SU-DHL-6 (cell line): ENCODE measurements around the gene PLCB1.
"Not testable (repeated sequence)": the region's sequence is repeated elsewhere in the genome, so short reads cannot be mapped to it uniquely, and the experiment has no call there.

ENCODE experiments used
- H2AFZ ChIP-seq: fragments of 200-600 bp; sonication (generic); 2 replicates; pipeline ENCODE4 v1.6.1; 2014; ENCODE audit warnings: low read depth, mild to moderate bottlenecking, moderate library complexity, mixed read lengths, antibody characterized with exemption, low read length; ENCODE audit not compliant: severe bottlenecking
- H3F3A ChIP-seq: fragments of 200-600 bp; shearing (Covaris generic); 2 replicates; pipeline ENCODE4 v1.6.0; 2016; ENCODE audit warnings: antibody characterized with exemption, mild to moderate bottlenecking; ENCODE audit not compliant: insufficient read depth
- H3K27ac ChIP-seq: fragments of 200-600 bp; sonication (generic); 2 replicates; pipeline ENCODE4 v1.5.1; 2016; ENCODE audit warnings: low read depth, mild to moderate bottlenecking, low read length, moderate library complexity, mixed read lengths
- H3K27me3 ChIP-seq: fragments of 200-600 bp; sonication (generic), shearing (Covaris generic); 2 replicates; pipeline ENCODE4 v1.6.0; 2014; ENCODE audit warnings: mild to moderate bottlenecking, low read length
- H3K36me3 ChIP-seq: fragments of 200-600 bp; sonication (generic); 2 replicates; pipeline ENCODE4 v1.6.1; 2014; ENCODE audit warnings: mild to moderate bottlenecking, low read length, mixed read lengths
- H3K4me2 ChIP-seq: fragments of 300-600, 200-600 bp; shearing (Covaris generic), sonication (generic); 2 replicates; pipeline ENCODE4 v1.6.0; 2014; ENCODE audit warnings: low read length, low read depth, mild to moderate bottlenecking; ENCODE audit not compliant: poor library complexity, severe bottlenecking
- H3K4me3 ChIP-seq: fragments of 200-600 bp; sonication (generic); 2 replicates; pipeline ENCODE4 v1.5.1; 2014; ENCODE audit warnings: antibody characterized with exemption, low read length, mild to moderate bottlenecking, mixed read lengths; ENCODE audit not compliant: insufficient read depth, poor library complexity, severe bottlenecking
- H3K79me2 ChIP-seq: fragments of 200-600 bp; sonication (generic); 2 replicates; pipeline ENCODE4 v1.6.1; 2014; ENCODE audit warnings: mild to moderate bottlenecking, low read length, moderate library complexity; ENCODE audit not compliant: insufficient read depth
- H3K9ac ChIP-seq: fragments of 200-600 bp; sonication (generic); 2 replicates; pipeline ENCODE4 v1.7.0; 2014; ENCODE audit warnings: mild to moderate bottlenecking, low read length
- H3K9me2 ChIP-seq: fragments of 200-600 bp; sonication (generic); replicated peaks from 2 replicates; pipeline ENCODE4 v1.6.1; 2014; ENCODE audit warnings: low read length; ENCODE audit not compliant: insufficient read depth
- H3K9me3 ChIP-seq: fragments of 200-600 bp; sonication (generic); 2 replicates; pipeline ENCODE4 v1.6.1; 2014; ENCODE audit warnings: low read length, mixed read lengths; ENCODE audit not compliant: insufficient read depth
- H4K20me1 ChIP-seq: fragments of 200-600 bp; sonication (generic); 2 replicates; pipeline ENCODE4 v1.6.1; 2014; ENCODE audit warnings: low read depth, mild to moderate bottlenecking, antibody characterized with exemption, low read length, moderate library complexity, mixed read lengths
- CTCF ChIP-seq: fragments of 200-600 bp; sonication (generic); IDR thresholded peaks from one replicate; pipeline ENCODE4 v1.5.1; 2017; ENCODE audit warnings: antibody characterized with exemption, mild to moderate bottlenecking, low read length, moderate library complexity; ENCODE audit not compliant: insufficient read depth, poor library complexity, severe bottlenecking
- EZH2phosphoT487 ChIP-seq: fragments of 200-600 bp; sonication (generic), shearing (Covaris generic); conservative IDR thresholded peaks from 2 replicates; pipeline ENCODE4 v1.6.1; 2018; ENCODE audit warnings: mild to moderate bottlenecking, antibody characterized with exemption, low read length, moderate library complexity, mixed read lengths

Gene PLCB1

GRCh38 chr20:8844179-8844578 lies 712.1 kb downstream of the PLCB1 start:
- no peaks in the 10 kb centered on the region for H3K9me2 ChIP-seq
- no peak overlapping the region for H3K4me3 ChIP-seq
- no peaks in the 10 kb centered on the region for H3K27me3 ChIP-seq
- no peak overlapping the region for H3K9ac ChIP-seq
- no peaks in the 10 kb centered on the region for H3K9me3 ChIP-seq
- no peak overlapping the region for H3K4me2 ChIP-seq
- no peaks in the 10 kb centered on the region for H3K36me3 ChIP-seq
- H2AFZ ChIP-seq, result no peak overlapping the region
- H3K27ac ChIP-seq, result no peak overlapping the region
- no peak for TF ChIP-seq CTCF
- TF ChIP-seq EZH2phosphoT487, result no peak
- H3K79me2 ChIP-seq, result no peaks in the 10 kb centered on the region
- H3F3A ChIP-seq, result no peaks in the 10 kb centered on the region
- no peaks in the 10 kb centered on the region for H4K20me1 ChIP-seq

GRCh38 chr20:8849990-8850389 lies 717.9 kb downstream of the PLCB1 start:
- no peaks in the 10 kb centered on the region for H3K9me3 ChIP-seq
- no peaks in the 10 kb centered on the region for H3K36me3 ChIP-seq
- H3F3A ChIP-seq, result no peaks in the 10 kb centered on the region
- H3K9me2 ChIP-seq, result no peaks in the 10 kb centered on the region
- no peak overlapping the region for H3K4me3 ChIP-seq
- H2AFZ ChIP-seq, result no peak overlapping the region
- TF ChIP-seq CTCF (no peak), EZH2phosphoT487 (no peak)
- H4K20me1 ChIP-seq, result no peaks in the 10 kb centered on the region
- H3K9ac ChIP-seq, result no peak overlapping the region
- H3K4me2 ChIP-seq, result no peak overlapping the region
- H3K79me2 ChIP-seq, result no peaks in the 10 kb centered on the region
- H3K27ac ChIP-seq, result no peak overlapping the region
- H3K27me3 ChIP-seq, result no peaks in the 10 kb centered on the region

- no peak for TF ChIP-seq CTCF
- TF ChIP-seq EZH2phosphoT487, result no peak
- Histone ChIP-seq H3K9me3 (no peaks in the 10 kb centered on the region), H4K20me1 (no peaks in the 10 kb centered on the region), H3K27ac (no peak overlapping the region), H3K9ac (no peak overlapping the region), H3K79me2 (no peaks in the 10 kb centered on the region), H3K27me3 (no peaks in the 10 kb centered on the region), H3K9me2 (no peaks in the 10 kb centered on the region), H2AFZ (no peak overlapping the region), H3F3A (no peaks in the 10 kb centered on the region), H3K4me2 (no peak overlapping the region), H3K4me3 (no peak overlapping the region), H3K36me3 (no peaks in the 10 kb centered on the region)
These were observed 719.4 kb downstream of the PLCB1 start for GRCh38 chr20:8851446-8851845.

- H3K9ac ChIP-seq, H2AFZ ChIP-seq, H3K9me3 ChIP-seq, H3K27ac ChIP-seq, H3K27me3 ChIP-seq, H3K4me3 ChIP-seq, H3K36me3 ChIP-seq, H3K79me2 ChIP-seq, H3F3A ChIP-seq, H3K4me2 ChIP-seq, H3K9me2 ChIP-seq, H4K20me1 ChIP-seq: not testable (repeated sequence)
These were observed 719.9 kb downstream of the PLCB1 start for GRCh38 chr20:8851919-8852318.

GRCh38 chr20:8853211-8853610 lies 721.1 kb downstream of the PLCB1 start:
- H3K4me3 ChIP-seq, H4K20me1 ChIP-seq, H3K27ac ChIP-seq, H3K9ac ChIP-seq, H2AFZ ChIP-seq, H3F3A ChIP-seq, H3K9me2 ChIP-seq, H3K9me3 ChIP-seq, H3K36me3 ChIP-seq, H3K4me2 ChIP-seq, H3K27me3 ChIP-seq, H3K79me2 ChIP-seq: not testable (repeated sequence)
